ENCODE data around the gene POP4.

Gene POP4

DNA sequence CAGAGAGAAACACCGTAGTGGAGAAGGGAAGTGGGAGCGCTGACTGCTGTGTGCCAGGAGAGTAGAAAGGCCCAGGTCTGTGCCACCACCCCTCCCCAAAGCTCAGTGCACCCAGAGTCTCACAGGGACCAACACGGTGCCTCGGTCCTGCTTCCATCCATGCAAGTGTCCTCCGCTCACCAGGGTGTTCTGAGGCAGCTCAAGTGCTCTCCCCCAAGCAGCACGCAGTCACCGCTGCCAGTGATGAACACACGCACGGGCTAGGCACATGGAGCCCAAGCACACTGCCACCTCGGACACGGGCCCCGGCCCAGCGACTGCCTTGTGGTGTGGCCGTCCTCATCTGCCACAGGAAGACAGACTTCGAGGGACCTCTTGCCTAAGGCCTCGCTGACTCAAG is 10.5 kb downstream of the POP4 start:
- no peak overlapping the region for H3K4me3 ChIP-seq (replicated peaks; ENCODE audit: low read depth, low read length)
- DNase-seq (ENCODE audit: extremely low read depth, low read depth), result no peak
- no peak for TF ChIP-seq CTCF (IDR thresholded peaks at IDR 0.05; ENCODE audit: low read depth, low read length, missing control alignments)

GRCh38 chr19:29617366-29618266 is 11.5 kb downstream of the POP4 start:
- no peak overlapping the region for H3K4me3 ChIP-seq (replicated peaks; ENCODE audit: low read depth, low read length)
- no peak for DNase-seq (ENCODE audit: extremely low read depth, low read depth)
- TF ChIP-seq CTCF (IDR thresholded peaks at IDR 0.05; ENCODE audit: low read depth, low read length, missing control alignments), result no peak

DNA sequence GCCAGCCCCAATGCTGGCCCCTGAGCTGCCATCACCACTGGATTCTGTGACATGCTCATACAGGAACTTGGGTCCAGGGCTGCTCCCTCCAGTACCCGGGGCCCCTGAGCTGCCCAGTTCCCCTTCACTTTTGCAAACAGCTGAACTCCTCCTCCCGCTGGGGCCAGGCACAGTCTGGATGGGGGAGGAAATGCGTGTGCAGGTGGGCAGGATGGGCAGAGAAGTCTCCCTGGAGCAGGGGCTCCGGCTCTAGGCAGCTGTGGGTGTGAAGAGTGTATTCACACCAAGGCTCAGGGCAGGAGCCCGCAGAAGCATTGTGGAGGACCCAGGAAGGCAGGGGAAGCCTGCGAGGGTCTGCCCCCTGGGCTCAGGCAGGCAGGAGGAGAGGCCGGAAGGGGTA is 12.4 kb downstream of the POP4 start:
- H3K4me3 ChIP-seq (replicated peaks; ENCODE audit: low read depth, low read length), result no peak overlapping the region
- DNase-seq (ENCODE audit: extremely low read depth, low read depth), result no peak
- TF ChIP-seq CTCF (IDR thresholded peaks at IDR 0.05; ENCODE audit: low read depth, low read length, missing control alignments), result no peak

DNA sequence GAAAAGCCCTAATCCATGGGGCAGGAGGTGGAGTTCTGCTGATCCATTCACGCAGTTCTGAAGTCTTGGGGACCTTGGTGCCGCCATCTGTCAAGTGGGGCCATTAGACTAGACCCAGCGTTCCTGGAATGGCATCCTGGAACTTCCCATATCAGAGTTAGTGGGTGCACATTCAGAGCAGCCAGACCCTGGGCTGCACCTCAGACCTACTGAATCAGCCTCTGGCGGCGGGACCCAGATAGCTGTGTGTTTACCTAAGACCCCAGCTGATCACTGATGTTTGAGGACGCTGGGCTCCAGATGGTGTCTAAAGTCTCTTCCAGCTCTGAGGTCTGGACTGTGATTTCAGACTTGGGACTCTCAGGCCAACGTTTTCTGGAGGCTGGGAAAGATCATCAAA is 12.8 kb downstream of the POP4 start:
- TF ChIP-seq CTCF (IDR thresholded peaks at IDR 0.05; ENCODE audit: low read depth, low read length, missing control alignments), result no peak
- no peak for DNase-seq (ENCODE audit: extremely low read depth, low read depth)

DNA sequence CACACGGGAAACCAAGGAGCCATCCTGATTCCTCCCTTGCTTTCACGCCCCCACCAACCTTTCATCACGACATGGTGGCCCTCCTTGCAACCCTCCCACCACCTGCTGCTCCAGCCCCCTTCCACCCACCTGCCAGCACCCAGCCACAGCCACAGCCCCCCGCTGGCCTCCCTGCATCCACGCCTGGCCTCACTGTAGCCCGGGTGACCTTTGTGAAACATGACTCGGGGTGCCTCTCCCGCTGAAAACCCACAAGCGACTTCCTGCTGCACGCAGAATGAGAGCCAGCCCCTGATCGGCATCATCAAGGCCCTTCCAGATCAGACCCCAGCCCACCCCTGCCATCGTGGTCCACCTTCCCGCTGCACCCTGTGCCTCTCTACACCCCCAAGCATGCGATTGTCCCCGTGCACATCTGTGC is 14.9 kb downstream of the POP4 start:
- H3K4me3 ChIP-seq (replicated peaks; ENCODE audit: low read depth, low read length), result no peak overlapping the region
- DNase-seq (ENCODE audit: extremely low read depth, low read depth), result no peak
- TF ChIP-seq CTCF (IDR thresholded peaks at IDR 0.05; ENCODE audit: low read depth, low read length, missing control alignments), result no peak

More for the DNA sequence above, 12.8 kb downstream of the POP4 start:
- no peak overlapping the region for H3K4me3 ChIP-seq (replicated peaks; ENCODE audit: low read depth, low read length)

DNA sequence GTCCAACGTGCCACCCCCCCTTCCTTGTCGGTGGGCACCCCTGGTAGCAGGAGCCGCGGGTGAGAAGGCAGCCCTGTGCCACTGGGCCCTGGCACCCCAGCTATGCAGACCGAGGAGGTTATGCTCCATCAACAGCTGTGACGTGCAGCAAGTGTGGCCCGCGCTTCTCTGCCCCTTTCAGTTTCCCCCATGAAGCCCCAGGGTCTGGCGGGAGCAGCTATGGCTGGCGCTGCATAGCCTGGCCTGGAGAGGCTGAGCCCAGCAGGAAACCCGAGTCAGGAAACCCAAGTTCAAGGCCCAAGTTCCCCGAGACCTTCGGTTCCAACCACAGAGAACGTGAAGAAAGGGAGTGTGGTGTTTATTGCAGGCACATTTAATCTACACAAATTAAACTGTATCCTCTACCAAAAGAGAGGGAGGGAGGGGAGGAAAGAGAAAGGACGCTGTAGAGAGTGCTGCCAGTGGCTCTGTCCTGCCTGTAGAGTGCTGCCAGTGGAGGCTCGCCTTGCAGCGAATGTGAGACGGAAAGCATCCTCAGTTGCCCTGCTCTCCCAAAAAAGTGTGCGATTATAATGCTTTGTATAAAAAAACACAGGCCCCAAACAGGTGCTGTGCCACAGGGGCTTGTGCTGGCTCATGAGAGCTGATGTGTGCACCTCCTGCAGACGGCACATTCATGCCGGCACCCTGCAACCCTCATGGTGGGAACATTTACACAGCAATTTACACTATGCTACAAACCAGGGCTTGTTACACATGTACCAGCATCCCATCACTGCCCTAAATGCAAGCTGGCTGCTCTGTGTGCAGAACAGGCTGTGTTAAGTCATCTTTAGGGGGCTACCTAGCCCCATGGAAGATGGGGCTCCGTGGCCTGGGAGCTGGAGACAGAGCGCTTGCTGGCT is 16.3 kb downstream of the POP4 start:
- DNase-seq (ENCODE audit: extremely low read depth, low read depth), result no peak
- no peak for TF ChIP-seq CTCF (IDR thresholded peaks at IDR 0.05; ENCODE audit: low read depth, low read length, missing control alignments)
- no peak overlapping the region for H3K4me3 ChIP-seq (replicated peaks; ENCODE audit: low read depth, low read length)

Data from HFF-Myc (cell line).